Panc1 (cell line): ENCODE results near the gene EZH2.

Source experiments
- CTCF ChIP-seq: fragments of 450-650 bp; IDR thresholded peaks from 2 replicates; pipeline ENCODE4 v1.5.1; 2017; ENCODE audit warnings: mild to moderate bottlenecking
- POLR2AphosphoS5 ChIP-seq: IDR thresholded peaks from 2 replicates; pipeline ENCODE4 v1.6.1; 2012; ENCODE audit warnings: mild to moderate bottlenecking, low read depth, low read length, moderate library complexity
- REST ChIP-seq, 2 experiments: IDR thresholded peaks; 2 replicates each; pipeline ENCODE4 v1.6.1; 2011 to 2012; ENCODE audit warnings: low read depth in 2 of 2, control low read depth in 1 of 2, low read length in 1 of 2, mild to moderate bottlenecking in 1 of 2, moderate library complexity in 1 of 2; ENCODE audit not compliant: insufficient read depth in 1 of 2
- SIN3A ChIP-seq: IDR thresholded peaks from 2 replicates; pipeline ENCODE4 v1.6.1; 2012; ENCODE audit warnings: low read depth, mild to moderate bottlenecking, low read length, moderate library complexity, borderline replicate concordance; ENCODE audit not compliant: insufficient read depth
- TCF7L2 ChIP-seq: IDR thresholded peaks from 2 replicates; pipeline ENCODE4 v1.6.1; 2011; ENCODE audit warnings: mild to moderate bottlenecking, low read depth, low read length, inconsistent platforms

DNA sequence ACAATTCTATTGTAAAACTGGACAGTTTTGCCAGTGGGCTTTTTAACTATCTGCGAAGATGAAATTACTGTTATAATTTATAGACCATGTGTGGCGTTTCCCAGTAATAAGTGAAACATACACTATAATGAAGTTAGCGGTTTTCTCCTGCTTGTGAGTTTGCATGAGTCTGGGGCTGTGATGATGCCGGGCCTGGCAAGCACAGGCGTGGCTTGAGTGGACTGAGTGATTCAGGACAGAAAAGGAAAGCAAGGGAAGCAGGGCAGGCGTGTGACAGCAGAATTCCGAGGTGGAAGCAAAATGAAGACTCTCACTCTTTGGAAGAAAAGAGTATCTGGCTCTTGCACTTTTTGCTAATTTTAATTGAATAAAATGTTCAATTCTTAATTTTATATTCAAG lies 94.9 kb downstream of the EZH2 start:
- TF ChIP-seq CTCF = no peak
- TF ChIP-seq POLR2AphosphoS5 = no peak
- TF ChIP-seq REST (IDR thresholded peaks at IDR 0.05; ENCODE audit: insufficient read depth in 1 of 2, low read depth in 2 of 2, low read length in 1 of 2) = no peak
- no peak for TF ChIP-seq TCF7L2
- TF ChIP-seq SIN3A = no peak
